ENCODE results near the gene RAF1. TPM values are rescaled to one million over a fixed set of nuclear protein-coding genes. Genes with fewer than 3 reads are reported as not detected.
A peak's percentile ranks its signal among the peaks of the same experiment; 100 is the strongest.

Gene RAF1
- total RNA-seq, 1 donor from 2014 or later: 90.3 TPM

- Mint-ChIP-seq H3K4me1 (ENCODE audit: unreplicated experiment) (no peaks in the 10 kb centered on the region), H3K27ac (ENCODE audit: unreplicated experiment) (no peak overlapping the region), H3K4me3 (ENCODE audit: unreplicated experiment) (no peak overlapping the region), H3K9me3 (ENCODE audit: unreplicated experiment) (no peaks in the 10 kb centered on the region), H3K27me3 (ENCODE audit: unreplicated experiment) (no peaks in the 10 kb centered on the region), H3K36me3 (ENCODE audit: unreplicated experiment) (peaks cover 45% of the 10 kb centered on the region)
- DNase-seq (ENCODE audit: extremely low spot score, unreplicated experiment): no peak
- TF ChIP-seq, protein P1, sequence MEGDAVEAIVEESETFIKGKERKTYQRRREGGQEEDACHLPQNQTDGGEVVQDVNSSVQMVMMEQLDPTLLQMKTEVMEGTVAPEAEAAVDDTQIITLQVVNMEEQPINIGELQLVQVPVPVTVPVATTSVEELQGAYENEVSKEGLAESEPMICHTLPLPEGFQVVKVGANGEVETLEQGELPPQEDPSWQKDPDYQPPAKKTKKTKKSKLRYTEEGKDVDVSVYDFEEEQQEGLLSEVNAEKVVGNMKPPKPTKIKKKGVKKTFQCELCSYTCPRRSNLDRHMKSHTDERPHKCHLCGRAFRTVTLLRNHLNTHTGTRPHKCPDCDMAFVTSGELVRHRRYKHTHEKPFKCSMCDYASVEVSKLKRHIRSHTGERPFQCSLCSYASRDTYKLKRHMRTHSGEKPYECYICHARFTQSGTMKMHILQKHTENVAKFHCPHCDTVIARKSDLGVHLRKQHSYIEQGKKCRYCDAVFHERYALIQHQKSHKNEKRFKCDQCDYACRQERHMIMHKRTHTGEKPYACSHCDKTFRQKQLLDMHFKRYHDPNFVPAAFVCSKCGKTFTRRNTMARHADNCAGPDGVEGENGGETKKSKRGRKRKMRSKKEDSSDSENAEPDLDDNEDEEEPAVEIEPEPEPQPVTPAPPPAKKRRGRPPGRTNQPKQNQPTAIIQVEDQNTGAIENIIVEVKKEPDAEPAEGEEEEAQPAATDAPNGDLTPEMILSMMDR (IDR thresholded peaks at IDR 0.05): no peak
Observed at GRCh38 chr3:12593473-12593872, 70.4 kb downstream of the RAF1 start.

- H3K27ac Mint-ChIP-seq (ENCODE audit: unreplicated experiment): no peak overlapping the region
- no peaks in the 10 kb centered on the region for H3K9me3 Mint-ChIP-seq (ENCODE audit: unreplicated experiment)
- peaks cover 49% of the 10 kb centered on the region for H3K36me3 Mint-ChIP-seq (ENCODE audit: unreplicated experiment)
- TF ChIP-seq, protein P1 (IDR thresholded peaks at IDR 0.05): no peak
- no peak overlapping the region for H3K4me3 Mint-ChIP-seq (ENCODE audit: unreplicated experiment)
- no peaks in the 10 kb centered on the region for H3K4me1 Mint-ChIP-seq (ENCODE audit: unreplicated experiment)
- no peaks in the 10 kb centered on the region for H3K27me3 Mint-ChIP-seq (ENCODE audit: unreplicated experiment)
- DNase-seq (ENCODE audit: extremely low spot score, unreplicated experiment): no peak
Observed at GRCh38 chr3:12591997-12592715, 71.8 kb downstream of the RAF1 start.

DNA sequence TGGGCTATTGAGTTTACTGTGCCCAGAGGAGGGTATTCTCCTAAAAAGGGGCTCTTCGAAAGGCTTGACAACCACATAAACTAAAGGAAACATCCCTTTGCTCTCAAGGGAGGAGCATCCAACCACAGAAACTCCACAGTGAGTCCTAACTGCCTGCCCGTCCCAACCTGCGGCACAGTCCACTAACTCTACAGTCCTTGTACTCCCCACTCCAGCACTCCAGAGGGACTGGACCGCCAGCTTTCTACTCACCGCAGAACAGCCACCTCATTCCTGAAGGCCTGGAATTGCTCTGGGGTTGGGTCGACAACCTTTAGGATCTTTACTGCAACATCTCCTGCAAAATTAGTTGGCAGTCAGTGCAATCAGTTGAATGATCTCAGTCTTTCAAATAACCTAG, 72.5 kb downstream of the RAF1 start:
- no peaks in the 10 kb centered on the region for H3K27me3 Mint-ChIP-seq (ENCODE audit: unreplicated experiment)
- no peaks in the 10 kb centered on the region for H3K9me3 Mint-ChIP-seq (ENCODE audit: unreplicated experiment)
- peaks cover 49% of the 10 kb centered on the region for H3K36me3 Mint-ChIP-seq (ENCODE audit: unreplicated experiment)
- DNase-seq (ENCODE audit: extremely low spot score, unreplicated experiment): no peak
- H3K27ac Mint-ChIP-seq (ENCODE audit: unreplicated experiment): no peak overlapping the region
- H3K4me3 Mint-ChIP-seq (ENCODE audit: unreplicated experiment): no peak overlapping the region
- TF ChIP-seq, protein P1 (IDR thresholded peaks at IDR 0.05): no peak
- H3K4me1 Mint-ChIP-seq (ENCODE audit: unreplicated experiment): no peaks in the 10 kb centered on the region

- no peak for DNase-seq (ENCODE audit: extremely low spot score, unreplicated experiment)
- Mint-ChIP-seq H3K9me3 (ENCODE audit: unreplicated experiment) (no peaks in the 10 kb centered on the region), H3K27me3 (ENCODE audit: unreplicated experiment) (no peaks in the 10 kb centered on the region), H3K4me1 (ENCODE audit: unreplicated experiment) (no peaks in the 10 kb centered on the region), H3K4me3 (ENCODE audit: unreplicated experiment) (no peak overlapping the region), H3K36me3 (ENCODE audit: unreplicated experiment) (peaks cover 46% of the 10 kb centered on the region), H3K27ac (ENCODE audit: unreplicated experiment) (no peak overlapping the region)
- TF ChIP-seq, protein P1 (IDR thresholded peaks at IDR 0.05): no peak
Observed at GRCh38 chr3:12590096-12590495, 73.8 kb downstream of the RAF1 start.

GRCh38 chr3:12588039-12589009, 75.6 kb downstream of the RAF1 start:
- Mint-ChIP-seq H3K4me3 (ENCODE audit: unreplicated experiment) (no peak overlapping the region), H3K27ac (ENCODE audit: unreplicated experiment) (peak overlapping the region; percentile 13), H3K9me3 (ENCODE audit: unreplicated experiment) (no peaks in the 10 kb centered on the region), H3K4me1 (ENCODE audit: unreplicated experiment) (no peaks in the 10 kb centered on the region), H3K27me3 (ENCODE audit: unreplicated experiment) (no peaks in the 10 kb centered on the region), H3K36me3 (ENCODE audit: unreplicated experiment) (peaks cover 52% of the 10 kb centered on the region)
- TF ChIP-seq, protein P1 (IDR thresholded peaks at IDR 0.05): no peak
- no peak for DNase-seq (ENCODE audit: extremely low spot score, unreplicated experiment)
